Ascending aorta (tissue), 2 donors: ENCODE results near the gene LRRC58. TPM values are rescaled to one million over a fixed set of nuclear protein-coding genes. Genes with fewer than 3 reads are reported as not detected.

ENCODE experiments used
- DNase-seq, 2 donors: peaks; one replicate each; pipeline ENCODE4 v3.0.0-alpha.2; 2019; ENCODE audit warnings: low spot score in 2 of 2
- H3K27ac ChIP-seq, 2 donors: fragments of 200-600 bp; sonication (generic); one replicate each; pipeline ENCODE4 v1.5.1; 2016 to 2017; ENCODE audit warnings: mild to moderate bottlenecking in 1 of 2
- H3K27me3 ChIP-seq: fragments of 200-600 bp; sonication (generic); one replicate; pipeline ENCODE4 v1.5.1; 2017
- H3K36me3 ChIP-seq, 2 donors: fragments of 200-600 bp; sonication (generic); one replicate each; pipeline ENCODE4 v1.5.1; 2016
- H3K4me1 ChIP-seq, 2 donors: fragments of 200-600 bp; sonication (generic); one replicate each; pipeline ENCODE4 v1.5.1; 2016 to 2017; ENCODE audit warnings: mild to moderate bottlenecking in 1 of 2
- H3K4me3 ChIP-seq, 2 donors: fragments of 200-600 bp; sonication (generic); one replicate each; pipeline ENCODE4 v1.5.1; 2016 to 2017; ENCODE audit warnings: mild to moderate bottlenecking in 1 of 2
- H3K9me3 ChIP-seq, 2 donors: fragments of 200-600 bp; sonication (generic); one replicate each; pipeline ENCODE4 v1.5.1; 2016
- intact Hi-C: fragments of 100-400 bp; cut with DNase I; formaldehyde crosslinking; loops from one replicate; pipeline ENCODE4 v1.15.1; 2023
- total RNA-seq: library from RNA; depleted of rRNA; stranded (reverse); fragments of >200 nt; gene quantifications from one replicate; pipeline ENCODE4 v1.1.0, GENCODE V29; 2016
- TF ChIP-seq, protein P1 (sequence below), 3 experiments: fragments of 200-600 bp in 2 of 3; fragments of 450-650 bp in 1 of 3; sonication (generic) in 2 of 3; IDR thresholded peaks; one replicate each; pipeline ENCODE4 v1.5.1; 2016 to 2019; ENCODE audit warnings: antibody characterized with exemption in 3 of 3, mild to moderate bottlenecking in 1 of 3, moderate library complexity in 1 of 3

LRRC58 gene
- total RNA-seq, 1 donor from 2014 or later, result 14.7 TPM

DNA sequence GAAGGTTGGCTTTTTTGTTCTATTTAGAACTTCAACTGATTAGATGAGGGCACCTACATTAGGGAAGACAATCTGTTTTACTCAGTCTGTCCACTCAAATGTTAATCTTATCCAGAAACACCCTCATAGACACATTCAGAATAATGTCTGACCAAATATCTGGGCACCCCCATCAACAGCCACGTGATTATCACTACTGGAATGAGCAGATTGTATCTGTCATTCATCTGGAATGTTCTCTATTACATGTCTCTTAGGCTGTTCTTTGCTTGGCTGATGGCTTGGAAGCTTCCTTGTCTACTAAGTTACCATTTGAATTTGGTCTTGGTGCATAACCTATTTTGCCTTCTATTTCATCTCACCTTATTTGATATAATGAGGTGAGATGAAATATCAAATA, 15.7 kb upstream of the LRRC58 start:
- Histone ChIP-seq H3K9me3 (no peaks in the 10 kb centered on the region), H3K27me3 (no peaks in the 10 kb centered on the region), H3K27ac (no peak overlapping the region), H3K4me1 (no peaks in the 10 kb centered on the region), H3K4me3 (no peak overlapping the region), H3K36me3 (no peaks in the 10 kb centered on the region)
- DNase-seq, result no peak
- TF ChIP-seq, protein P1, sequence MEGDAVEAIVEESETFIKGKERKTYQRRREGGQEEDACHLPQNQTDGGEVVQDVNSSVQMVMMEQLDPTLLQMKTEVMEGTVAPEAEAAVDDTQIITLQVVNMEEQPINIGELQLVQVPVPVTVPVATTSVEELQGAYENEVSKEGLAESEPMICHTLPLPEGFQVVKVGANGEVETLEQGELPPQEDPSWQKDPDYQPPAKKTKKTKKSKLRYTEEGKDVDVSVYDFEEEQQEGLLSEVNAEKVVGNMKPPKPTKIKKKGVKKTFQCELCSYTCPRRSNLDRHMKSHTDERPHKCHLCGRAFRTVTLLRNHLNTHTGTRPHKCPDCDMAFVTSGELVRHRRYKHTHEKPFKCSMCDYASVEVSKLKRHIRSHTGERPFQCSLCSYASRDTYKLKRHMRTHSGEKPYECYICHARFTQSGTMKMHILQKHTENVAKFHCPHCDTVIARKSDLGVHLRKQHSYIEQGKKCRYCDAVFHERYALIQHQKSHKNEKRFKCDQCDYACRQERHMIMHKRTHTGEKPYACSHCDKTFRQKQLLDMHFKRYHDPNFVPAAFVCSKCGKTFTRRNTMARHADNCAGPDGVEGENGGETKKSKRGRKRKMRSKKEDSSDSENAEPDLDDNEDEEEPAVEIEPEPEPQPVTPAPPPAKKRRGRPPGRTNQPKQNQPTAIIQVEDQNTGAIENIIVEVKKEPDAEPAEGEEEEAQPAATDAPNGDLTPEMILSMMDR (IDR thresholded peaks at IDR 0.05), result no peak
- intact Hi-C loops, result no loop called here

DNA sequence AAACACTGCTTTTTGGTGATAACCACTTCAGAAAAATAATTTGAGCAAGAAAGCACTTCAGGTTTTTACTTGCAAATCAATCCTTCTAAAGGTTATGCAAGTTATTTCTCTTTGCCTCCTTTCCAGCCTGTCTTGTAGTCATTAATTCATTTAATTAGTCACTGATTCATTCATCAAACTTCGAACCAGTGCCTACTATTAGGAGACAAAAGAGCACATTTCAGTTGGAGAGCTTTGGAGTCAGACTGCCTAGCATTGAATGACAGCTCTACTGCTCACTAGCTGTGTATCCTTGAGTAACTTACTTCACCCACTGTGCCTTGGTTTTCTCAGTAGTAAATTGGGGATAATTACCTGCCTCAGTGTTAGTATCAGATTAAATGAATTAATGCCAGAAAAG, 14.9 kb upstream of the LRRC58 start:
- Histone ChIP-seq H3K27ac (no peak overlapping the region), H3K9me3 (no peaks in the 10 kb centered on the region), H3K4me3 (no peak overlapping the region), H3K27me3 (no peaks in the 10 kb centered on the region), H3K36me3 (no peaks in the 10 kb centered on the region), H3K4me1 (no peaks in the 10 kb centered on the region)
- TF ChIP-seq, protein P1 (IDR thresholded peaks at IDR 0.05), result no peak
- DNase-seq, result no peak
- intact Hi-C loops, result no loop called here

DNA sequence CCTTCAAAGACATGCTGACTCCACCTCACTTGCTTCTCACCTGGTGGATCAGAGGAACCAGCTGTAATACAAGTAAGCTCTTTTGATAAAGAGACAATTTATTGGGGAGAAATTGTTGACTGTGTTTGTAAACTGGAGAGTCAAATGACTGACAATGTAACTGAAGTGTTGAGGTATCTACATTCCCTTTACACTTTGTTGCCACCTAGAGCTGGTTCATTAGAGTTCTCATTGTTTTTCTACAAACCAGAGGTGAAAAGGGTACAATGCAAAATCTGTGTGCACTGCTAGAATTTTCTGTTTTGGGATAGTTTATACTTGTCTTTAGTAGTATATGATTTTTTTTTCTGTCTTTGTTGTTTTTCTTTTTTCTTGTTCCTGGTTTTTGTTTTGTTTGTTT, 8.7 kb upstream of the LRRC58 start:
- DNase-seq, result no peak
- no peaks in the 10 kb centered on the region for H3K9me3 ChIP-seq
- intact Hi-C loops, result no loop called here
- H3K36me3 ChIP-seq, result no peaks in the 10 kb centered on the region
- no peak overlapping the region for H3K4me3 ChIP-seq
- TF ChIP-seq, protein P1 (IDR thresholded peaks at IDR 0.05), result no peak
- no peak overlapping the region for H3K27ac ChIP-seq
- H3K4me1 ChIP-seq, result no peaks in the 10 kb centered on the region
- no peaks in the 10 kb centered on the region for H3K27me3 ChIP-seq

DNA sequence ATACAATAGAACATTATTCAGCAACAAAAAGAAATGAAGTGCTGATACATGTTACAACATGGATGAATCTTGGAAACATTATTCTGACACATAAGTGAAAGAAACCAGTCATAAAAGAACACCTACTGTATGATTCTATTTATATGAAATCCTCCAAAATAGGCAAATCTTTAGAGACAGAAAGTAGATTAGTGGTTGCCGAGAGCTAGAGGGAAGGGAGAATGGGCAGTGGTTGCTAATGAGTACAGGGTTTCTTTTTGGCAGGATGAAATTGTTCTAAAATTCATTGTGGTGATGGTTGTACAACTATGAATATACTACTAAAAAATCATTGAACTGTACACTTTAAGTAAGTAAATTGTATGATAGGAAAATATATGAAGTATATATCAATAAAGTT, 6.3 kb upstream of the LRRC58 start:
- no peak for DNase-seq
- H3K4me3 ChIP-seq, result no peak overlapping the region
- intact Hi-C loops, result no loop called here

DNA sequence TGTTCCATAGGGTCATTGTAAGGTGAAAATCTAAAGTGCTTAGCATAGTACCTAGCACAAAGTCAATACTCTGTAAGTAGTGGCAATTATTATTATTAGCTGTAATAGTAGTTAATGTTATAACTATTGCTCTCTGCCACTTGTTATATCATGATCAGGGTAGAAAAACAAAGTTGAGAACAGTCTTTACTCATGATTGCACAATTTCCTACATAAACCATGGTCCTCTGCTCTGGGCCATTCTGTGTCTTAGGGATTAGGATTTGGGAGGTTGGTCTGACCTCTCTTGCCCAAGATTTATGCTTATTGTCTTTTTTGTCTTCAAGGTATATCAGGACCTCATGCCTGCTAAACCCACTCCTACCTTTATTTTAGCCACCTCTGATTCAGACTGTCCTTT, 4.3 kb upstream of the LRRC58 start:
- Histone ChIP-seq H3K9me3 (no peaks in the 10 kb centered on the region), H3K27me3 (no peaks in the 10 kb centered on the region), H3K4me3 (no peak overlapping the region), H3K27ac (no peak overlapping the region), H3K36me3 (no peaks in the 10 kb centered on the region), H3K4me1 (peaks cover 0 to 7% of the 10 kb centered on the region in 2 donors)
- TF ChIP-seq, protein P1 (IDR thresholded peaks at IDR 0.05), result no peak
- intact Hi-C loops, result no loop called here
- no peak for DNase-seq

More for the DNA sequence above, 6.3 kb upstream of the LRRC58 start:
- Histone ChIP-seq H3K36me3 (no peaks in the 10 kb centered on the region), H3K4me1 (peaks cover 0 to 6% of the 10 kb centered on the region in 2 donors), H3K27ac (no peak overlapping the region), H3K9me3 (no peaks in the 10 kb centered on the region), H3K27me3 (no peaks in the 10 kb centered on the region)
- TF ChIP-seq, protein P1 (IDR thresholded peaks at IDR 0.05), result no peak

DNA sequence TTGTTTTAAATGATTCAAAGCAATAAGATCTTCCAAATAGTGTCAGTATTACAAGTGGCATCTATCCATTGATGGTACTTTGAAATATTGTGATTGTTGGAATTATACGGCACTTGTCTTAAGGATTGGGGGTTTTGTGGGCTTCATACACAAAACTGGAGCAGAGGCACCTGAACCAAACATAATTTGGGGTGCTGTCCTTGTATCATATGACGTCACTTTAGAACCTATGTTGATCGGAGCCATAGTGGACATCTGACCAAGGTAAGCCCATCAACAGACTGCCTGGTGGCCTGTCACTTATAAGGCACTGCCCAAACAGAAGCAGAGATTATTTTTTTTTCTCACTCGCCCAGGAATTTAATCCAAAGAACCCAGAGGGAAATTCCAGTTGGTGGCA, 2.9 kb upstream of the LRRC58 start:
- Histone ChIP-seq H3K9me3 (no peaks in the 10 kb centered on the region), H3K4me3 (no peak overlapping the region), H3K4me1 (peaks cover 0 to 14% of the 10 kb centered on the region in 2 donors), H3K36me3 (no peaks in the 10 kb centered on the region), H3K27ac (no peak overlapping the region), H3K27me3 (no peaks in the 10 kb centered on the region)
- intact Hi-C loops, result no loop called here
- DNase-seq, result no peak
- TF ChIP-seq, protein P1 (IDR thresholded peaks at IDR 0.05), result no peak
